A673 (cell line): ENCODE measurements around the gene IL18.

Source experiments
- CTCF ChIP-seq: fragments of 300-800, 200-600 bp; sonication (generic); conservative IDR thresholded peaks from 2 replicates; pipeline ENCODE4 v1.5.1; 2017; ENCODE audit warnings: low read depth, mild to moderate bottlenecking, antibody characterized with exemption, low read length, moderate library complexity, mixed read lengths
- EZH2 ChIP-seq: fragments of 200-600 bp; sonication (generic); IDR thresholded peaks from 2 replicates; pipeline ENCODE4 v1.6.1; 2017; ENCODE audit warnings: borderline replicate concordance, low read depth, mild to moderate bottlenecking, mixed read lengths, antibody characterized with exemption, low read length; ENCODE audit not compliant: poor library complexity, severe bottlenecking

GRCh38 chr11:112196519-112197087, 32.7 kb upstream of the IL18 start:
- no peak for TF ChIP-seq CTCF
- no peak for TF ChIP-seq EZH2
